ENCODE measurements around the gene FTO.

Gene FTO

DNA sequence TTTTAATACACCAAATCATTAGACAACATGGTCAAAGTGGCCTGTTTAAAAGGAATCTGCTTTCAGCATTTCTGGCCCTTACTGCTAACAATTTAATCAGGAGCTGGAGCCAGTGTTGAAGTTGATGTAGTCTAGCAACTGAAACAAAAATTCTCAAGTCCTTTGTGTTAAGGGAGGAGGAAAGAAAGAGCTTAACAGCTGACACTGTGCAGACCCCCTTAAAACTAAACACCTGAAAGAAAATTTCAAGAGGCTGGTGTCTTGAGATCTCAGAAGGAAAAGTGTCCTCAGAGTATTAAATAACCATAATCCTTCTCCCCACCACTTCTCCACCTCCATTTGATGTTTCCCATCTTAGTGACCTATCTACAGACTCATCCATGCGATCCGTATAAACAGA lies 232.1 kb downstream of the FTO start:
- DNase-seq (ENCODE audit: low spot score) = no peak

DNA sequence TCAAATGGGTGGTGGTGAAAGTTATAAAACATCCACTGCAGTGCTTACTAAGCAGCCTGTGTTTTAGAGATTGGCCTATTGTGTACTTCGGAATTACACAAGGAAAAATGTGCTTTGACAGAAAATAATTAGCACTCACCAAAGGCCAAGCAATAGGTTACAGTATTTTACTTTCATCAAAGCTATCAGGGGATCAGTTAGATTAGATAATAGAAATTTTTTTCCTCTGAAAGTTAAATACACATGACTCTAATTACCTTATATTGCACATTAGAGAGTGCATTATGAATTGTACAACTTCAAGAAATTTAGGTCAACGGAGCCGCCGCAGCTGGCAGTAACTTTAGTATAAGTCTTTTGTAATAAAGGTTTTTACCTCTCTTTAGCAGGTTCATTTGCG lies 232.6 kb downstream of the FTO start:
- DNase-seq (ENCODE audit: low spot score) = no peak

DNA sequence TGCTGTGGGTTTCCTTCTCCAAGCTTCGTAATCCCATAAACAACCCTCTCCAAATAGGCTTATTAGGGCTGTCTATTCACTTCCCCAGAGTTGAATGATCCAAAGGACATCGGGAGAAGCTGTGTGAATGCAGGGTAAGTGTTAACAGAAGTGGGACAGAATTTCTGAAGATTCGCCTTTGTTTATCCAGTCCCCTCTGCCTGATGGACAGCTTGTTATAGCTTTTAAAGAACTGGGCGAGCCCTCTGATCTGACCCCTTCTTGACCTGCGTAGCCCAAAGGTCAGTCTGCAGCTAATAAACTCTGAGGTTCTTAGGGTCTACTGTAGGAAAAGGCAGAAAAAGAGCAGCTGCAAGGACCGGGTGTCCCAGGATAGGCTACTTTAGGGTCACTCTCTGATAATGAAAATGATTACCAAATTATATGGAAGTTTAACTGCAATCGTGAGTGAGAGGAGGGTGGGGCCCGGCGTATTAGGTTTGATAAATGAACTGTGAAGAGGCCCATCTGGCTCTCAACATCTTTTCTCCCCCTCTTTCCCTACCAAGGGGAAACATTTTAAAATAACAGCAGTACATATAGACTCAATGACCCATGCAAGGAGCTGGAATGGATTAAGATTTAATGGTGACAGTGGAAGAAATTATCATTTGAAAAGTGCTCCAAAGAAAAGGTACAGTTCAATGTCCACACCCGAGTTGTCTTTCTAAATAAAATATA lies 233.4 kb downstream of the FTO start:
- no peak for DNase-seq (ENCODE audit: low spot score)

- no peak for DNase-seq (ENCODE audit: low spot score)
Measured at GRCh38 chr16:53944025-53944424, 240.1 kb downstream of the FTO start.

DNA sequence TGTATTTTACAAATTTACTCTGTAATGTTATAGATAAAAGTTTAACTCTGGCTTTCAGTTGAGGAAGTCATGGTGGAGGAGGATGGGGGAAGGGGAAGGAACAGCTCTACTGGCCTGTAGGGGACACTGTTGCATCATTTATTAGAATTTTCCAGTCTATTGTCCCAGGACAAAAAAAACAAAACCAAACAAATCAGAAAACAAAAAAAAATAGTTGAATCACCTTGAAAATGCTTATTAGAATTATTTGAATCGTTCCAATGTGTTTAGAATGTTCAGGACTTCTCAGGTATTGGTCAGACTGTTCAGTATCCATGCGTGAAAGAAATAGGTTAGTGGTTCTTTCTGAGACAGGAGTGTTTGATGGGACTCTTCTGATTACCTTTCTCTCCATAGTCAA lies 242.0 kb downstream of the FTO start:
- peak; percentile 9 for DNase-seq (ENCODE audit: low spot score)

GRCh38 chr16:53946746-53947386 lies 242.9 kb downstream of the FTO start:
- no peak for DNase-seq (ENCODE audit: low spot score)

DNA sequence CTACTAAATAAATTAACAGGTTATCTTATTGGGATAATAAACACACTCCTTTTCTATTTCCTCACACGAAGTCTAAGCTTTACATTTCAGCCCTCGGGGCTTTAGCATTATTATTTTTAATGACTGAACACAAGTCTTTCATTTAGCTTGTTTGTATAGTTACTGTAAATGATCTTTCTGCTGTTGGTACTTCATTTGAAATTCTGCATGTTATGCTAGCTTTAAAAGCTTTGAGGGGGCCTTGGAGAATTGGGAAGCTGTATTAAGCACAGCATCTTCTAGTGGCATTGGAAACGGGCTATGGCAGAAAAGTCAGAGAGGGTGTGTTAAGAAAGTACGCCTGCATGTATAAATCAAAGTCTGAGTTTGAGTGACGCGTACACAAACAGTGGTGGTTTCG lies 243.7 kb downstream of the FTO start:
- no peak for DNase-seq (ENCODE audit: low spot score)

- DNase-seq (ENCODE audit: low spot score) = no peak
Measured at GRCh38 chr16:53948326-53948725, 244.4 kb downstream of the FTO start.

DNA sequence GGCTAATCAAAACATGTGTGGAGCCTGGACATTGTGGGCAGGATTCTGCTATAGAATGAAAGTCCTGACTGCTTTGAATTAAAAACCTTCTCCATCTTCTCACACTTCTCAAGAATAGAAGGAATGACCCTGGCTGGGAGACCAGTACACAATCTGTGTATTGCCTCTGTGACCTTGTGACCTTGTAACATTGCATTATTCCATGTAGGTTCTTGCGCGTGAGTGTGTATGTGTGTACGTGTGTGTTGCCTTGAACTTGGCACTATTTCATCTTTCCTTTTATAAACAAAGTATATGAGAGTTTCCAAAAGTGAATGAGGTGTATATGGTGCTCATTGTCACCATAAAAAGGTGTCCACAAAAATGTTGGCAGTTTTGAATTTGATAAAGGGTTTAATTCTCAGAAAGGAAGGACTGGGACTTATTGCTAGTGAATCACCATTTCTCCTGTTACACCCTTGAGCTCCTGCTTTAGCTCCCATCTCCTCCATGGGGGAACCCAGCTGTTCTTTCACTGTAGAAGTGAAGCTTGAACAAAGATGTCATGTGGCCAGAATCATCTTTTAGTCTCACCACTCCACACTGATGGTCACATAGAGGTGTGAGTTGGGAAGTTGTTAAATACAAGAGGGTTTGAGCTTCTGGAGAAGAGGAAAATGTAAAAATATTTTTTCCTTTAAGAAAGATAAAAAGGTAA lies 244.9 kb downstream of the FTO start:
- no peak for DNase-seq (ENCODE audit: low spot score)

DNA sequence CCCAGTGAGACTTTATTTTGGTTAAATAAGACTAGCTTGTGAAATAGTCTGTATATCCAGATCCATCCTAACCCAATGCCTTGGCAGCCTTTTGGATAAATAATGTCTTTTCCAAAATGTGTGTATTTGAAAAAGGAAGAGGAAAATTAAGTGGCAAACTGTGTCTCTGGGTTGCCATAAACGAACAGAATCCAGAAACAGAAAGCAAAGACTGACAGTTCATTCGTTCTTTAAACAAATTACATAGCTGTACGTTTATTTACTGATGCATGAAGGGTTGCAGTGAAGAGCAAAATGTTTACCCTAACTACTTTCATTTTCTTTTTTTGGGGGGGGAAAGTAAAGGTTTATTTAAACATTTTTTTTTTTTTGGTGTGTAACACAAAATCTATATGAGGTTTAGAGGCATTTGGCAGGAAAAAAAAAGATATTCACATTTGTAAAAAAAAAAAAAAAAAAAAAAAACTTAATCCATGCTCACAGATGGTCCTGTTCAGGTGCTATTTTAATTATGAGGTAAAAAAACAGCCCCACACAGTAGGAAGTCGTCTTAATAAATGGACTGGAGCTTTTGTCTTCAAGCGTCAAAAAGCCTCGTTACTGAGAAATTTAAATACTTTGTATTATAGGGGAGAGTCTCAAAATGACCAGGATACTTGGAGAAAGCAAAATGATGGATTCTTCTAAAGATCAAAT lies 245.9 kb downstream of the FTO start:
- no peak for DNase-seq (ENCODE audit: low spot score)

DNA sequence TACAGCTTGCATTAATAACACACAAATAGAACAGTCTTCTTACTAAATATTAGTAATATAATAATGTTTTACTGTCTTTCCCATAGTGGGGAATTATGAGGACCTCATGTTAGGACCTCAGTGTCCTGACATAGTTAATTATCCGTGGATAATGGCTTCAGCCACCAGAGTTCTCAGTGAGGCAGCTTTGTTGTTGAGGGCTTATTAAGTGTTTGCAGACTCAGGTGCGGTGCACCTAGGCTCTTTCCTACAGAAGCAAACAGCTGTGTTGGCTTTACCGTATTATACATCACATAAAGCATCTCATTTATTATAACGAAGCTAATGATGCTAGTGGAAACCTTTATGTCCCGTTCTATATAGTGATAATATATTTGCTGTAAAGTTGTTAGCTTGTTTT lies 246.7 kb downstream of the FTO start:
- DNase-seq (ENCODE audit: low spot score) = no peak

DNA sequence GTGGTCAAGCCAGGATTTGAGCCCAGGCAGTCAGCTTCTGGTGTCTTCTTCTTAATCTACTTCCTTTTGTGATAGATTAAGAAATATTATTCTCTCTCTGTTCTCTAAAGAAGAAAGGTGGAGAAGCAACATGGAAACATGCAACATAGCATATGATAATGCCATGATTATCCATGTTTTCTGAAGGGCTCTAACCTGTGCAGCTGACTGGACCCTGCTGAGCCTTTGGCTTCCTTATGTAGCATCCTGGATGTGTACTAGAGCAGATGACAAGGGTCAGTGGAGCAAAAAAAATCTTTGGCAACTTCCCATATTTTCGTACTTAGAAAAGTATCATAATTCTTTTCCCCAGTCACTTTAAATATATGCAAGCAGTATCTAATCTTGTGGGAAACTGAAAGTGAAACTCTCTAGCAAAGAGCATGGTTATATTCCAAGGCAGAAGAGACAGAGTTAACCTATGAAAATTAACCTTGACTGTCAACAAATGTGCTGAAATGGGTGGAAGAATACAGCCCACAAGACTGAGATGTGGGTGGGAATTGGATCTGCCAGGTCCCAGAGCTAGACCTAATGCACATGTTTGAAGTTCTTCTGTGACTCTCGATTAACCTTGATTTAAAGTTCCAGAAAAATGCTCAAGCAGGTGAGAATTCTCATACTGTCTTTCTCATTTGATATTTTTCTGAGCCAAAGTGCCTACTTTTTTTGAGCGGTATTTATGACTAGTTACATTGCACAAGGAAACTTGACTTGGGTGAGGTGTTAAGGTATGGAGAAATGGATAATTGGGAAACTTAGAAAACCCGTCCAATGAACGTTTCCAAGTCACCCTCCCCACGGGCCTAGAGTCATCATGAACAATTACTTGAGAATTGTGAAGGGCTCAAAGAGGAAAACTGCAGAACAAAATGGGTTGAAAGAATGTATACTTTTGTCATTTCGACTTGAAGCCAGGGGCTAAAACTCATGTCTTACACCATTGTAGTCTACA lies 248.6 kb downstream of the FTO start:
- DNase-seq (ENCODE audit: low spot score) = no peak

GRCh38 chr16:53953336-53953735 lies 249.4 kb downstream of the FTO start:
- DNase-seq (ENCODE audit: low spot score) = no peak

GRCh38 chr16:53955221-53955875 lies 251.4 kb downstream of the FTO start:
- DNase-seq (ENCODE audit: low spot score) = no peak

GRCh38 chr16:53958341-53958880 lies 254.5 kb downstream of the FTO start:
- DNase-seq (ENCODE audit: low spot score) = no peak

- no peak for DNase-seq (ENCODE audit: low spot score)
Measured at GRCh38 chr16:53960050-53960812, 256.3 kb downstream of the FTO start.

- DNase-seq (ENCODE audit: low spot score) = no peak
Measured at GRCh38 chr16:53960954-53961616, 257.1 kb downstream of the FTO start.

DNA sequence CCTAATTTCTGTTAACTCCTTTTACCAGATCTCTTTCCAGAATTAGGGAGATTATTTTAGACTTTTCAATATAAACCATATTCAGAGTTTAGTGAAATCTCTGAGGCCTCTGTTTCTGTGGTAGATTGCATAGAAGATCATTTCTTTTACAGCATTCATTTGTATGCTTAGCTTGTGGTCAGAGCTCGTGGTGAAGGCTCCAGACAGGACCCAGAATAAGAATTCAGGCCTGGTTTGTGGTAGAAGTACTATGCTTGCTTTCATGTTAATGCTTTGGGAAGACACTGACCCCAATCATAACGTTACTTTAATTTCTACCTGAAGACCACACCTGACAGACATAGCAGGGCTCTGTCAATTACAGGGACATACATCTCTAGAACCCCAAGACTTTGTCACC lies 258.1 kb downstream of the FTO start:
- DNase-seq (ENCODE audit: low spot score) = no peak

DNA sequence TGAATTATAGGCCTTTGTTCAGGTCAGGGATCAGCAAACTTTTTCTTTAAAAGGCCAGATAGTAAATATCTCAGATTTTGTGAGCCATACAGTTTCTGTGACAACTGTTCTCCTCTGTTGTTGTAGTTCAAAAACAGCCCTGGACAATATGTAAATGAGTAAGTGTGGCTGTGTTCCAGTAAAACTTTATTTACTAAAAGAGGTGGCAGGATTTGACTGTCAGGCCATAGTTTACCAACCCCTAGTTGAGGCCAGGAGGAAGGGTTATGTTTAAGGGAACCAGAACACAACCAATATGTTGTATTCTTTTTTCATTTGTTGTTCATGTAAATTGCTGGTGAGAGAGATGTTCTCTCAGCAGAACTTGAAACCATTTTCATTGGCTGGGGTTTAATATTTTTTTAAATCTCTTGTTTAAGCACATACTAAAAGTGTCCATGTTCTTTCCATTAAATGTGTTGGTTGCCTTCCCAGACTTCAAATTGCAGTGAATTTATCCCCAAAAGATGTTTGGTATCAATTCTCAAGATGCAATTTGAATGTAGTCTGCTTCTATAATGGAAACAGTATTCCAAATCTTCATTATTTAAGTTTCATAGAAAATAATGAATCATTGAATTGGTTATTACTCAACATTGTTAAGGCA lies 260.3 kb downstream of the FTO start:
- no peak for DNase-seq (ENCODE audit: low spot score)

Measured in RKO (cell line).